Mammary epithelial cell (primary cell): ENCODE data around the gene TXK.

Experiments used
- EZH2 ChIP-seq: IDR thresholded peaks from 2 replicates; pipeline ENCODE4 v1.6.1; 2012; ENCODE audit warnings: low read length, inconsistent platforms, borderline replicate concordance
- TF ChIP-seq, protein P1 (sequence below), 2 donors: IDR thresholded peaks in 1 of 2; conservative IDR thresholded peaks in 1 of 2; 2 replicates each; pipeline ENCODE4 v1.5.1; 2011 to 2012; ENCODE audit warnings: inconsistent platforms in 2 of 2, low read length in 2 of 2, mild to moderate bottlenecking in 2 of 2, control low read depth in 1 of 2, low read depth in 1 of 2; ENCODE audit not compliant: insufficient read depth in 1 of 2; ENCODE audit errors: extremely low read depth in 1 of 2

DNA sequence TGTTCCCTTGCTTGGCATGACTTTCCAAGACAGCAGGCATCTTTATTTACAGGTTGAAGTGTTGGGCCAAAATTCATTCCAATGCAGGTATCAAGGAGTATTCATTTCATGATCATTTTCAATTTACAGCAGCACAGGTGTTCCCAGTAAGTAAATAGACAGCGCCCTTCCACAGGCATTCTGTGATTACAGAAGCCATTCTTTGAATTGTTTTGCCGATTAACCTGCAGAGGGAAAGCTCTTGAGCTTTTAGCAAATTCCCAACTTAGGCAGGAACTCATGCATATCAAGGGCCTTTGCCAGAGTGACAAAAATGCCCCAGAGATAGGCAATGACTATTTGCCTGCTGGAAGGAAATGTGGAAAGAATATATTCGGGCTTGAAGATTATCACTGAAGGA lies 6.8 kb downstream of the TXK start:
- TF ChIP-seq, protein P1, sequence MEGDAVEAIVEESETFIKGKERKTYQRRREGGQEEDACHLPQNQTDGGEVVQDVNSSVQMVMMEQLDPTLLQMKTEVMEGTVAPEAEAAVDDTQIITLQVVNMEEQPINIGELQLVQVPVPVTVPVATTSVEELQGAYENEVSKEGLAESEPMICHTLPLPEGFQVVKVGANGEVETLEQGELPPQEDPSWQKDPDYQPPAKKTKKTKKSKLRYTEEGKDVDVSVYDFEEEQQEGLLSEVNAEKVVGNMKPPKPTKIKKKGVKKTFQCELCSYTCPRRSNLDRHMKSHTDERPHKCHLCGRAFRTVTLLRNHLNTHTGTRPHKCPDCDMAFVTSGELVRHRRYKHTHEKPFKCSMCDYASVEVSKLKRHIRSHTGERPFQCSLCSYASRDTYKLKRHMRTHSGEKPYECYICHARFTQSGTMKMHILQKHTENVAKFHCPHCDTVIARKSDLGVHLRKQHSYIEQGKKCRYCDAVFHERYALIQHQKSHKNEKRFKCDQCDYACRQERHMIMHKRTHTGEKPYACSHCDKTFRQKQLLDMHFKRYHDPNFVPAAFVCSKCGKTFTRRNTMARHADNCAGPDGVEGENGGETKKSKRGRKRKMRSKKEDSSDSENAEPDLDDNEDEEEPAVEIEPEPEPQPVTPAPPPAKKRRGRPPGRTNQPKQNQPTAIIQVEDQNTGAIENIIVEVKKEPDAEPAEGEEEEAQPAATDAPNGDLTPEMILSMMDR (conservative IDR thresholded peaks at IDR 0.05 in 1 of 2, IDR thresholded peaks at IDR 0.05 in 1 of 2; ENCODE audit: extremely low read depth in 1 of 2, insufficient read depth in 1 of 2, low read depth in 1 of 2, low read length in 2 of 2), result no peak
- no peak for TF ChIP-seq EZH2
